ENCODE results near the gene SRPK3. TPM values are rescaled to one million over a fixed set of nuclear protein-coding genes. Genes with fewer than 3 reads are reported as not detected.

SRPK3 gene
- polyA plus RNA-seq, 1 donor from 2014 or later = not detected

DNA sequence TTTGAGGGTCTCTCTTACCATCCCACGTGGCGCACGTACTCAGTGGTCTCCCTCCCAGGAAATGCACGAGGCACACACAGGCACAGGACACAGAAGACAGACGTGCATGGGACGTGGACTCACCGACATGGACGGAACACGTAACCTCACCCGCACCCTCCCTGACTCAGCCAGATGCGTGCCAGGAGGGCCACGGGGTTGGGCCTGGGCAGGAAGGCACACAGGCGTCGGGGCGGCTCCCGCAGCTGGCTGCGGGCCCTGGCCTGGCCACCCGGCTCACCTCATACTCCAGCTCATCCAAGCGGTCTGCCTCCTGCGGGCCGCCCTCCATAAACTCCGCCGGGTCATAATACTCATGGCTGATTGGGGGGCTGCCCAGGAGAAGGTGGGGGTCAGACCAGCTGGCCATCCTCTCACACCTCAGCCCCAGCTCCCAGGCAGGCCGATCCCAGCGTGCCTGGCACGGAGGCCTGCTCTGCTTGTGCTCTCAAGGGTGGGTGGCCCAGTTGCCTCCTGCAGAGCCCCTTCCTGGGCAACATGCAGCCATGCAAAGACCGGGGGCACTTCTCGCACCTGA, 26.2 kb downstream of the SRPK3 start:
- H3K36me3 ChIP-seq (ENCODE audit: insufficient read depth, low read length) = no peaks in the 10 kb centered on the region
- H3K4me2 ChIP-seq (ENCODE audit: low read length) = no peak overlapping the region
- no peaks in the 10 kb centered on the region for H3F3A ChIP-seq (ENCODE audit: insufficient read depth, low read length, poor library complexity, severe bottlenecking)
- H3K9ac ChIP-seq (ENCODE audit: low read length) = no peak overlapping the region
- H3K27me3 ChIP-seq (ENCODE audit: insufficient read depth, low read depth, low read length) = no peaks in the 10 kb centered on the region
- no peak overlapping the region for H3K4me3 ChIP-seq (ENCODE audit: low read length)
- no peak for TF ChIP-seq CTCF (IDR thresholded peaks at IDR 0.05; ENCODE audit: poor library complexity, severe bottlenecking)
- TF ChIP-seq RAD21 (conservative IDR thresholded peaks at IDR 0.05) = no peak
- no peak for TF ChIP-seq POLR2AphosphoS5 (IDR thresholded peaks at IDR 0.05)
- no peak for TF ChIP-seq EZH2 (IDR thresholded peaks at IDR 0.05; ENCODE audit: borderline replicate concordance, insufficient read depth, low read length, poor library complexity, severe bottlenecking)
- H3K79me2 ChIP-seq (replicated peaks; ENCODE audit: insufficient read depth, low read length) = peaks cover 21% of the 10 kb centered on the region
- H2AFZ ChIP-seq (ENCODE audit: low read depth, low read length) = no peak overlapping the region
- H4K20me1 ChIP-seq (ENCODE audit: insufficient read depth) = no peaks in the 10 kb centered on the region
- no peak overlapping the region for H3K27ac ChIP-seq (ENCODE audit: low read length)
- no peaks in the 10 kb centered on the region for H3K9me3 ChIP-seq (ENCODE audit: low read length)
- H3K9me2 ChIP-seq (ENCODE audit: insufficient read depth, low read length) = no peaks in the 10 kb centered on the region

DNA sequence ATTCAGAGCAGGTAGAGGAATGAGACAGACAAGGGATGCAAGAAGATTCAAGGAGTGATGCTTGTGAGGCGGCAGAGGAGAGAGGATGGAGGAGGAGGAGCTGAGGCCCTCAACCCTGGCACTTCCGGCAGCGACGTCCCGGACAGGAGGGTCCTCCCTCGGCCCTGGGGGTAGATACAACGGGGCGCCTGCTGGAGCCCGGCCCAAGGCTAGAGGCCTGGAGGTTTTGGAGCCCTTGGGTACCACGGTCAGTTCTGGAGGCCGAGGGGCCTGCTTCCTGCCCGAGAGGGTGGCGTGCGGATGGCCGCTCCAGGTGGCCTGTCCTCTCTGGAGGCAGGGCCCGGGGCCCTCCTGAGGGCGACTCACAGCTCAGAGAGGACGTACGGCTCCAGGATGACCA, 27.1 kb downstream of the SRPK3 start:
- H2AFZ ChIP-seq (ENCODE audit: low read depth, low read length) = no peak overlapping the region
- H3K9me2 ChIP-seq (ENCODE audit: insufficient read depth, low read length) = no peaks in the 10 kb centered on the region
- H3K9me3 ChIP-seq (ENCODE audit: low read length) = no peaks in the 10 kb centered on the region
- TF ChIP-seq POLR2AphosphoS5 (IDR thresholded peaks at IDR 0.05) = no peak
- no peak for TF ChIP-seq MXI1 (conservative IDR thresholded peaks at IDR 0.05; ENCODE audit: poor library complexity, severe bottlenecking)
- no peak for TF ChIP-seq SMC3 (conservative IDR thresholded peaks at IDR 0.05; ENCODE audit: poor library complexity)
- TF ChIP-seq EP300 (conservative IDR thresholded peaks at IDR 0.05; ENCODE audit: poor library complexity, severe bottlenecking) = no peak
- no peak for TF ChIP-seq EZH2 (IDR thresholded peaks at IDR 0.05; ENCODE audit: borderline replicate concordance, insufficient read depth, low read length, poor library complexity, severe bottlenecking)
- no peak for TF ChIP-seq REST (IDR thresholded peaks at IDR 0.05; ENCODE audit: borderline replicate concordance)
- no peak for TF ChIP-seq CTCF (IDR thresholded peaks at IDR 0.05; ENCODE audit: poor library complexity, severe bottlenecking)
- no peak for TF ChIP-seq RAD21 (conservative IDR thresholded peaks at IDR 0.05)
- no peak for TF ChIP-seq TAF1 (IDR thresholded peaks at IDR 0.05; ENCODE audit: low read depth)
- no peaks in the 10 kb centered on the region for H3K36me3 ChIP-seq (ENCODE audit: insufficient read depth, low read length)
- H3K9ac ChIP-seq (ENCODE audit: low read length) = no peak overlapping the region
- H4K20me1 ChIP-seq (ENCODE audit: insufficient read depth) = no peaks in the 10 kb centered on the region
- H3K4me2 ChIP-seq (ENCODE audit: low read length) = no peak overlapping the region
- no peaks in the 10 kb centered on the region for H3K27me3 ChIP-seq (ENCODE audit: insufficient read depth, low read depth, low read length)
- no peak overlapping the region for H3K4me3 ChIP-seq (ENCODE audit: low read length)
- H3K27ac ChIP-seq (ENCODE audit: low read length) = no peak overlapping the region
- H3K79me2 ChIP-seq (replicated peaks; ENCODE audit: insufficient read depth, low read length) = peaks cover 26% of the 10 kb centered on the region
- no peaks in the 10 kb centered on the region for H3F3A ChIP-seq (ENCODE audit: insufficient read depth, low read length, poor library complexity, severe bottlenecking)
